Astrocyte (in vitro differentiated cells and primary cell): ENCODE data around the gene COMMD7.

Experiments used
- CTCF ChIP-seq: IDR thresholded peaks from 2 replicates; pipeline ENCODE4 v1.5.1; 2011; ENCODE audit warnings: low read depth, mild to moderate bottlenecking, inconsistent platforms, low read length, moderate library complexity; ENCODE audit not compliant: insufficient read depth
- EZH2 ChIP-seq: IDR thresholded peaks from 2 replicates; pipeline ENCODE4 v1.6.1; 2012; ENCODE audit warnings: mild to moderate bottlenecking, low read length, inconsistent platforms; ENCODE audit not compliant: insufficient read depth

- TF ChIP-seq CTCF, result no peak
- no peak for TF ChIP-seq EZH2
Measured at GRCh38 chr20:32792731-32793458, 49.6 kb upstream of the COMMD7 start.
